ENCODE data around the gene SLC44A3.

GRCh38 chr1:94876362-94876761, 56.2 kb downstream of the SLC44A3 start:
- TF ChIP-seq, protein P1, sequence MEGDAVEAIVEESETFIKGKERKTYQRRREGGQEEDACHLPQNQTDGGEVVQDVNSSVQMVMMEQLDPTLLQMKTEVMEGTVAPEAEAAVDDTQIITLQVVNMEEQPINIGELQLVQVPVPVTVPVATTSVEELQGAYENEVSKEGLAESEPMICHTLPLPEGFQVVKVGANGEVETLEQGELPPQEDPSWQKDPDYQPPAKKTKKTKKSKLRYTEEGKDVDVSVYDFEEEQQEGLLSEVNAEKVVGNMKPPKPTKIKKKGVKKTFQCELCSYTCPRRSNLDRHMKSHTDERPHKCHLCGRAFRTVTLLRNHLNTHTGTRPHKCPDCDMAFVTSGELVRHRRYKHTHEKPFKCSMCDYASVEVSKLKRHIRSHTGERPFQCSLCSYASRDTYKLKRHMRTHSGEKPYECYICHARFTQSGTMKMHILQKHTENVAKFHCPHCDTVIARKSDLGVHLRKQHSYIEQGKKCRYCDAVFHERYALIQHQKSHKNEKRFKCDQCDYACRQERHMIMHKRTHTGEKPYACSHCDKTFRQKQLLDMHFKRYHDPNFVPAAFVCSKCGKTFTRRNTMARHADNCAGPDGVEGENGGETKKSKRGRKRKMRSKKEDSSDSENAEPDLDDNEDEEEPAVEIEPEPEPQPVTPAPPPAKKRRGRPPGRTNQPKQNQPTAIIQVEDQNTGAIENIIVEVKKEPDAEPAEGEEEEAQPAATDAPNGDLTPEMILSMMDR (IDR thresholded peaks at IDR 0.05): no peak
- no peak for TF ChIP-seq POLR2AphosphoS5 (IDR thresholded peaks at IDR 0.05)

Data from stomach (tissue), 4 donors.